GM12878 (cell line): ENCODE measurements around the gene TLR9. TPM values are rescaled to one million over a fixed set of nuclear protein-coding genes. Genes with fewer than 3 reads are reported as not detected.

Experiments used
- ATAC-seq: fragments of 200-7000 bp; cut with Tn5 transposase; 3 replicates; pipeline ENCODE4 v1.9.1; 2020; ENCODE audit warnings: mild to moderate bottlenecking, moderate library complexity
- BruUV-seq: library from RNA; stranded (reverse); fragments of 400-500 nt; replicated peaks from 2 replicates; lab custom pipeline; 2021; lab: Mats Ljungman, UMichigan
- CTCF ChIA-PET: fragments of 300-600 bp; sonication (Branson Sonifier 250); formaldehyde crosslinking; extraction: SDS; loops from one replicate; lab custom pipeline; 2021; ENCODE audit warnings: inconsistent platforms; lab: Yijun Ruan, JAX
- POLR2A ChIA-PET: fragments of 350-600 bp; formaldehyde crosslinking; extraction: SDS; loops from one replicate; lab custom pipeline; 2021; ENCODE audit warnings: inconsistent platforms; lab: Charles Lee
- RAD21 ChIA-PET: fragments of 300-600 bp; sonication (Branson Sonifier 250); formaldehyde crosslinking; loops from one replicate; lab custom pipeline; 2023; ENCODE audit warnings: antibody characterized with exemption; ENCODE audit not compliant: unreplicated experiment; lab: Charles Lee
- SMC1A ChIA-PET: fragments of 300-600 bp; sonication (Branson Sonifier 250); formaldehyde crosslinking; loops from one replicate; lab custom pipeline; 2023; ENCODE audit not compliant: unreplicated experiment, uncharacterized antibody; lab: Charles Lee
- DNase-seq: peaks from one replicate; pipeline ENCODE4 v3.0.0-alpha.2; 2011; ENCODE audit warnings: low read depth, low spot score
- FAIRE-seq: peaks from 3 replicates; lab custom pipeline; 2011; peaks lifted over from hg19 to GRCh38; lab: Jason Lieb, UNC
- H2AFZ ChIP-seq: 2 replicates; pipeline ENCODE4 v1.6.0; 2011; ENCODE audit warnings: low read depth, low read length, control low read depth; ENCODE audit not compliant: control insufficient read depth
- H3K27ac ChIP-seq: 2 replicates; pipeline ENCODE4 v1.5.1; 2011; ENCODE audit warnings: control low read depth; ENCODE audit not compliant: control insufficient read depth, insufficient read depth
- H3K27me3 ChIP-seq, 2 experiments: replicated peaks in 1 of 2; 2 replicates each; pipeline versions ENCODE4 v1.6.0 to v1.6.1; 2011; ENCODE audit warnings: low read length in 1 of 2; ENCODE audit not compliant: control insufficient read depth in 2 of 2, insufficient read depth in 2 of 2
- H3K36me3 ChIP-seq, 2 experiments: 2 replicates each; pipeline ENCODE4 v1.5.1; 2011; ENCODE audit warnings: low read length in 1 of 2; ENCODE audit not compliant: control insufficient read depth in 2 of 2, insufficient read depth in 2 of 2
- H3K4me1 ChIP-seq: 2 replicates; pipeline ENCODE4 v1.6.1; 2011; ENCODE audit warnings: mild to moderate bottlenecking, low read length, moderate library complexity, mixed read lengths; ENCODE audit not compliant: control insufficient read depth, insufficient read depth
- H3K4me2 ChIP-seq: 2 replicates; pipeline ENCODE4 v1.6.0; 2011; ENCODE audit warnings: control low read depth; ENCODE audit not compliant: control insufficient read depth, insufficient read depth
- H3K4me3 ChIP-seq: fragments of 200-600 bp; sonication (generic); 2 replicates; pipeline ENCODE4 v1.5.1; 2016
- H3K79me2 ChIP-seq: 2 replicates; pipeline ENCODE4 v1.6.0; 2011; ENCODE audit warnings: low read length; ENCODE audit not compliant: control insufficient read depth, insufficient read depth
- H3K9ac ChIP-seq: 2 replicates; pipeline ENCODE4 v1.8.0; 2011; ENCODE audit warnings: low read length, control low read depth, mixed read lengths; ENCODE audit not compliant: control insufficient read depth, insufficient read depth
- H3K9me3 ChIP-seq: replicated peaks from 3 replicates; pipeline ENCODE4 v1.5.1; 2011; ENCODE audit warnings: mild to moderate bottlenecking, low read length; ENCODE audit not compliant: control insufficient read depth, insufficient read depth
- H4K20me1 ChIP-seq: 2 replicates; pipeline ENCODE4 v1.6.0; 2011; ENCODE audit not compliant: control insufficient read depth, insufficient read depth
- PML ChIP-seq: IDR thresholded peaks from 2 replicates; pipeline ENCODE4 v1.6.1; 2012; ENCODE audit warnings: low read length, inconsistent platforms
- RCOR1 ChIP-seq: conservative IDR thresholded peaks from 2 replicates; pipeline ENCODE4 v1.6.1; 2012; ENCODE audit warnings: low read depth, low read length, improper control_type of control experiment
- SMC3 ChIP-seq: IDR thresholded peaks from 2 replicates; pipeline ENCODE4 v1.6.1; 2011; ENCODE audit warnings: low read length, improper control_type of control experiment, borderline replicate concordance
- ZNF592 ChIP-seq: fragments of 450-650 bp; IDR thresholded peaks from 2 replicates; pipeline ENCODE4 v1.6.1; 2017; ENCODE audit warnings: mild to moderate bottlenecking, moderate library complexity
- WGBS: methylation state at CpG from one replicate; pipeline ENCODE4 v1.1.6; 2016; ENCODE audit warnings: low lambda C conversion rate; ENCODE audit not compliant: insufficient replicate concordance, insufficient coverage; ENCODE audit errors: missing lambda C conversion rate; 5-methylcytosine and 5-hydroxymethylcytosine counted together
- in situ Hi-C: fragments of 300-500 bp; cut with MboI; formaldehyde crosslinking; loops from 9 replicates; pipeline ENCODE4 v1.14.3; 2018; ENCODE audit warnings: mixed read lengths
- intact Hi-C: fragments of 100-400 bp; cut with micrococcal nuclease; formaldehyde crosslinking; loops from one replicate; pipeline ENCODE4 v1.14.2; 2022; ENCODE audit not compliant: unreplicated experiment
- polyA plus RNA-seq, 11 experiments: library from polyadenylated mRNA; depleted of rRNA in 4 of 11; unstranded in 6 of 11; stranded (reverse) in 5 of 11; fragments of >200 nt; fragmentation: Nextera tagmentation in 4 of 11; fragmentation: Illumina TruSeq in 1 of 11; extraction: Ambion mirVana in 4 of 11; extraction: Trizol in 1 of 11; gene quantifications; 1 replicate in 1 of 11; 2 replicates in 10 of 11; pipeline versions ENCODE4 v1.2.1 to v1.2.3, GENCODE V29; 2011 to 2016; ENCODE audit warnings: inconsistent platforms in 2 of 11, missing spikeins in 2 of 11, low read depth in 1 of 11
- total RNA-seq, 4 experiments: library from RNA; depleted of rRNA in 3 of 4; stranded (reverse); fragments of >200 nt in 3 of 4; fragmentation: Illumina TruSeq in 1 of 4; extraction: Trizol in 1 of 4; gene quantifications; 2 replicates each; pipeline versions ENCODE4 v1.2.1 to v1.2.3, GENCODE V29; 2013 to 2021

TLR9 gene
- total and polyA plus RNA-seq, 10 of the 15 experiments (the other 5 are each of a cell fraction or from before 2014, with no cell fraction given): 0.10 to 4.8 (median 0.53) TPM; not detected in 1

- CTCF ChIA-PET: no interaction called here
- BruUV-seq: no TSS peak
- POLR2A ChIA-PET: interaction anchor here (0.5 kb wide), 1 partner anchor 294 kb away, joined by 3 read pairs; no protein-coding TSS in a partner anchor
- H3K27ac ChIP-seq: no peak overlapping the region
- no peak overlapping the region for H3K4me2 ChIP-seq
- no peak for TF ChIP-seq ZNF592
- no peak for TF ChIP-seq PML
- TF ChIP-seq RCOR1: no peak
- no peak for TF ChIP-seq SMC3
- RAD21 ChIA-PET: no interaction called here
- H3K4me3 ChIP-seq: no peak overlapping the region
- no peaks in the 10 kb centered on the region for H3K9me3 ChIP-seq
- ATAC-seq (no peak), DNase-seq (no peak), FAIRE-seq (no peak)
- no peaks in the 10 kb centered on the region for H3K79me2 ChIP-seq
- H3K4me1 ChIP-seq: no peaks in the 10 kb centered on the region
- SMC1A ChIA-PET: no interaction called here
- no peak overlapping the region for H3K9ac ChIP-seq
- H3K27me3 ChIP-seq: no peaks in the 10 kb centered on the region
- intact Hi-C loops: no loop called here
- in situ Hi-C loops: no loop called here
- H4K20me1 ChIP-seq: no peaks in the 10 kb centered on the region
- WGBS: 30% methylated on average over 8 of the region's 8 CpGs
- no peak overlapping the region for H2AFZ ChIP-seq
- no peaks in the 10 kb centered on the region for H3K36me3 ChIP-seq
Measured at GRCh38 chr3:52176180-52176752, 49.2 kb downstream of the TLR9 start.
